NT2/D1 (cell line): ENCODE results near the gene NASP.
A peak's percentile ranks its signal among the peaks of the same experiment; 100 is the strongest.

Source experiments
- DNase-seq: peaks from one replicate; pipeline ENCODE4 v3.0.0-alpha.2; 2011; ENCODE audit warnings: low read depth, low spot score
- H3K27me3 ChIP-seq: 2 replicates; pipeline ENCODE4 v1.6.0; 2011; ENCODE audit warnings: mild to moderate bottlenecking; ENCODE audit not compliant: insufficient read length, insufficient read depth
- H3K36me3 ChIP-seq: 2 replicates; pipeline ENCODE4 v1.6.1; 2011; ENCODE audit warnings: mild to moderate bottlenecking, low read length, mixed read lengths; ENCODE audit not compliant: insufficient read depth, insufficient read length
- H3K4me1 ChIP-seq: 2 replicates; pipeline ENCODE4 v1.5.1; 2011; ENCODE audit not compliant: insufficient read depth, insufficient read length
- H3K4me3 ChIP-seq: 2 replicates; pipeline ENCODE4 v1.5.1; 2011; ENCODE audit warnings: low read depth; ENCODE audit not compliant: insufficient read length
- H3K9ac ChIP-seq: 2 replicates; pipeline ENCODE4 v1.6.0; 2011; ENCODE audit warnings: low read depth; ENCODE audit not compliant: insufficient read length
- H3K9me3 ChIP-seq: 2 replicates; pipeline ENCODE4 v1.5.1; 2011; ENCODE audit warnings: mild to moderate bottlenecking, low read length; ENCODE audit not compliant: insufficient read depth
- SUZ12 ChIP-seq: IDR thresholded peaks from 2 replicates; pipeline ENCODE4 v1.6.1; 2011; ENCODE audit not compliant: insufficient read length, insufficient read depth; ENCODE audit errors: extremely low read depth
- YY1 ChIP-seq: IDR thresholded peaks from 2 replicates; pipeline ENCODE4 v1.6.1; 2011; ENCODE audit not compliant: insufficient read length, insufficient read depth
- ZNF274 ChIP-seq: IDR thresholded peaks from 2 replicates; pipeline ENCODE4 v1.6.1; 2011; ENCODE audit warnings: mild to moderate bottlenecking, low read depth, low read length

The NASP gene

GRCh38 chr1:45574105-45574626 lies 9.7 kb upstream of the NASP start:
- H3K9ac ChIP-seq, result no peak overlapping the region
- no peak for TF ChIP-seq ZNF274
- no peak for TF ChIP-seq SUZ12
- no peak for TF ChIP-seq YY1
- H3K4me3 ChIP-seq, result no peak overlapping the region
- no peaks in the 10 kb centered on the region for H3K27me3 ChIP-seq
- H3K9me3 ChIP-seq, result peaks cover 8% of the 10 kb centered on the region; the same call in 1 of the 2 replicates
- no peaks in the 10 kb centered on the region for H3K4me1 ChIP-seq
- no peak for DNase-seq
- peaks cover 30% of the 10 kb centered on the region for H3K36me3 ChIP-seq

GRCh38 chr1:45583264-45583665 lies 576 bp upstream of the NASP start:
- H3K9ac ChIP-seq, result peak overlapping the region; percentile 100
- peak; percentile 98 for DNase-seq
- no peaks in the 10 kb centered on the region for H3K27me3 ChIP-seq
- H3K4me3 ChIP-seq, result peak overlapping the region; percentile 99
- TF ChIP-seq ZNF274 (no peak), YY1 (no peak), SUZ12 (no peak)
- H3K4me1 ChIP-seq, result no peaks in the 10 kb centered on the region
- peaks cover 32% of the 10 kb centered on the region for H3K36me3 ChIP-seq
- H3K9me3 ChIP-seq, result peaks cover 11% of the 10 kb centered on the region; the same call in 1 of the 2 replicates

- no peaks in the 10 kb centered on the region for H3K9me3 ChIP-seq
- H3K27me3 ChIP-seq, result no peaks in the 10 kb centered on the region
- peaks cover 2% of the 10 kb centered on the region for H3K4me1 ChIP-seq
- DNase-seq, result peak; percentile 95
- TF ChIP-seq ZNF274, result no peak
- TF ChIP-seq YY1, result peak; percentile 76
- no peak for TF ChIP-seq SUZ12
- peaks cover 43% of the 10 kb centered on the region for H3K36me3 ChIP-seq
- H3K9ac ChIP-seq, result peak overlapping the region; percentile 100
- peak overlapping the region; percentile 99 for H3K4me3 ChIP-seq
These were observed 689 bp downstream of the NASP start for GRCh38 chr1:45584351-45585109.

- Histone ChIP-seq H3K4me1 (peaks cover 2% of the 10 kb centered on the region), H3K9ac (peak overlapping the region; percentile 92), H3K9me3 (no peaks in the 10 kb centered on the region), H3K27me3 (no peaks in the 10 kb centered on the region), H3K36me3 (peaks cover 47% of the 10 kb centered on the region), H3K4me3 (peak overlapping the region; percentile 99)
- no peak for DNase-seq
- TF ChIP-seq ZNF274 (no peak), YY1 (no peak), SUZ12 (no peak)
These were observed 1.2 kb downstream of the NASP start for GRCh38 chr1:45585110-45585426.

- peaks cover 2% of the 10 kb centered on the region for H3K4me1 ChIP-seq
- TF ChIP-seq YY1 (no peak), SUZ12 (no peak), ZNF274 (no peak)
- peaks cover 49% of the 10 kb centered on the region for H3K36me3 ChIP-seq
- H3K27me3 ChIP-seq, result no peaks in the 10 kb centered on the region
- H3K4me3 ChIP-seq, result peak overlapping the region; percentile 99
- H3K9me3 ChIP-seq, result no peaks in the 10 kb centered on the region
- no peak for DNase-seq
- peak overlapping the region; percentile 92 for H3K9ac ChIP-seq
These were observed 1.7 kb downstream of the NASP start for GRCh38 chr1:45585496-45586075.

GRCh38 chr1:45586769-45587168 lies 2.9 kb downstream of the NASP start:
- DNase-seq, result no peak
- Histone ChIP-seq H3K9me3 (no peaks in the 10 kb centered on the region), H3K9ac (no peak overlapping the region), H3K27me3 (no peaks in the 10 kb centered on the region), H3K4me3 (peak overlapping the region; percentile 99), H3K36me3 (peaks cover 60% of the 10 kb centered on the region), H3K4me1 (peaks cover 2% of the 10 kb centered on the region)
- TF ChIP-seq YY1, result no peak
- TF ChIP-seq ZNF274, result no peak
- TF ChIP-seq SUZ12, result no peak

- peaks cover 86% of the 10 kb centered on the region for H3K36me3 ChIP-seq
These were observed 6.0 kb downstream of the NASP start for GRCh38 chr1:45589861-45590260.

More at GRCh38 chr1:45589861-45590260, 6.0 kb downstream of the NASP start:
- H3K9me3 ChIP-seq, result no peaks in the 10 kb centered on the region
- H3K9ac ChIP-seq, result no peak overlapping the region
- no peak for DNase-seq
- no peaks in the 10 kb centered on the region for H3K27me3 ChIP-seq
- no peak overlapping the region for H3K4me3 ChIP-seq
- TF ChIP-seq SUZ12, result no peak
- no peak for TF ChIP-seq ZNF274
- TF ChIP-seq YY1, result no peak
- H3K4me1 ChIP-seq, result peaks cover 5% of the 10 kb centered on the region
